Colonic mucosa (tissue), 4 donors: ENCODE data around the gene OBSCN. TPM values are rescaled to one million over a fixed set of nuclear protein-coding genes. Genes with fewer than 3 reads are reported as not detected.

Source experiments
- DNase-seq: peaks from one replicate; pipeline ENCODE4 v3.0.0-alpha.2; 2020
- H3K27ac ChIP-seq: fragments of 200-600 bp; one replicate; pipeline ENCODE4 v1.8.0; 2021
- H3K27me3 ChIP-seq: fragments of 200-600 bp; one replicate; pipeline ENCODE4 v1.8.0; 2021
- H3K36me3 ChIP-seq: fragments of 200-600 bp; one replicate; pipeline ENCODE4 v1.8.0; 2021
- H3K4me1 ChIP-seq: fragments of 200-600 bp; one replicate; pipeline ENCODE4 v1.8.0; 2021; ENCODE audit warnings: mild to moderate bottlenecking
- H3K4me3 ChIP-seq: fragments of 200-600 bp; one replicate; pipeline ENCODE4 v1.8.0; 2021
- H3K9ac ChIP-seq, 2 donors: one replicate each; pipeline ENCODE4 v1.7.0; 2013; ENCODE audit warnings: control low read depth in 2 of 2, low read depth in 2 of 2, low read length in 2 of 2
- H3K9me3 ChIP-seq: fragments of 200-600 bp; one replicate; pipeline ENCODE4 v1.8.0; 2021
- intact Hi-C: fragments of 100-400 bp; cut with DNase I; formaldehyde crosslinking; loops from one replicate; pipeline ENCODE4 v1.14.1; 2022
- total RNA-seq, 2 donors: library from RNA; stranded (reverse); fragmentation: NEBNext Ultra II Directional in 1 of 2; extraction: Animal tissue kit (Norgen Biotek cat#: 25700) in 1 of 2; gene quantifications; one replicate each; pipeline ENCODE4 v1.2.1, GENCODE V29; 2021
- TF ChIP-seq, protein P1 (sequence below): fragments of 200-600 bp; IDR thresholded peaks from one replicate; pipeline ENCODE4 v1.8.0; 2022; ENCODE audit warnings: antibody characterized with exemption, mild to moderate bottlenecking
- donor health status: healthy.
- donor health status: DM: no; HTN: no; CAD: no.
- donor health status: DM: no; HTN: no; CAD: no.

The OBSCN gene
- total RNA-seq, 2 donors from 2014 or later = 3.6 to 7.9 TPM

DNA sequence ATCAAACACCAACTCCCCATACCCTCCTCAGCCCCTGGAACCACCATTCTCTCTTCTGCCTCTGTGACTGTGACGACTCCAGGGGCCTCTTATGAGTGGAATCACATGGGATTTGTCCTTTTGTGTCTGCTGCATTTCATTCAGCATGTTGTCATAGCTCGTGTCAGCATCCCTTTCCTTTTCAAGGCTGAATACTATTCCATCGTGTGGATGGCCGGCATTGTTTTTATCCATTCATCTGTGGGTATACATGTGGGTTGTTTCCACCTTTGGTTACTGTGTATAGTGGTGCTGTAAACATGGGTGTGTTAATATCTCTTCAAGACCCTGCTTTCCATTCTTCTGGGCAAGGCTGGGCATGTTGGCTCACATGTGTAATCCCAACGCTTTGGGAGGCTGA, 17.1 kb upstream of the OBSCN start:
- Histone ChIP-seq H3K36me3 (no peaks in the 10 kb centered on the region), H3K9ac (no peak overlapping the region), H3K27ac (no peak overlapping the region), H3K27me3 (no peaks in the 10 kb centered on the region), H3K9me3 (no peaks in the 10 kb centered on the region), H3K4me3 (no peak overlapping the region), H3K4me1 (no peaks in the 10 kb centered on the region)
- DNase-seq = no peak
- intact Hi-C loops = no loop called here
- TF ChIP-seq, protein P1, sequence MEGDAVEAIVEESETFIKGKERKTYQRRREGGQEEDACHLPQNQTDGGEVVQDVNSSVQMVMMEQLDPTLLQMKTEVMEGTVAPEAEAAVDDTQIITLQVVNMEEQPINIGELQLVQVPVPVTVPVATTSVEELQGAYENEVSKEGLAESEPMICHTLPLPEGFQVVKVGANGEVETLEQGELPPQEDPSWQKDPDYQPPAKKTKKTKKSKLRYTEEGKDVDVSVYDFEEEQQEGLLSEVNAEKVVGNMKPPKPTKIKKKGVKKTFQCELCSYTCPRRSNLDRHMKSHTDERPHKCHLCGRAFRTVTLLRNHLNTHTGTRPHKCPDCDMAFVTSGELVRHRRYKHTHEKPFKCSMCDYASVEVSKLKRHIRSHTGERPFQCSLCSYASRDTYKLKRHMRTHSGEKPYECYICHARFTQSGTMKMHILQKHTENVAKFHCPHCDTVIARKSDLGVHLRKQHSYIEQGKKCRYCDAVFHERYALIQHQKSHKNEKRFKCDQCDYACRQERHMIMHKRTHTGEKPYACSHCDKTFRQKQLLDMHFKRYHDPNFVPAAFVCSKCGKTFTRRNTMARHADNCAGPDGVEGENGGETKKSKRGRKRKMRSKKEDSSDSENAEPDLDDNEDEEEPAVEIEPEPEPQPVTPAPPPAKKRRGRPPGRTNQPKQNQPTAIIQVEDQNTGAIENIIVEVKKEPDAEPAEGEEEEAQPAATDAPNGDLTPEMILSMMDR = no peak

DNA sequence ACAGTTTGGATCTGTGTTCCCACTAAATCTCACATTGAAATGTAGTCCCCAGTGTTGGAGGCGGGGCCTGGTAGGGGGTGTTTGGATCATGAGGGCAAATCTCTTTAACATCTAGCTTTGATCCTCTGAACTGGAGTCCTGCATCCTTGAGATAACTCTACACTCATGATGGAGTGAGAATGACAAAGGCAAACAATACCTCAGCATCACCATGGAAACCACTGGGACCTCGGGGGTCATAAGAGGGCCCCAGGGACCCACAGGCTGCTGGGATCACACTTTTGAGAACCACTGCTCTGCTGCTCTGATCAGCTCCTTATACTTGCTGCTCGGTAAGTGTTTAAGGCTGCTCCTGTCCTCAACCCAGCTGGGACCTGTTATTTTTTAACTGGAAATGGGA, 13.4 kb upstream of the OBSCN start:
- no peaks in the 10 kb centered on the region for H3K27me3 ChIP-seq

DNA sequence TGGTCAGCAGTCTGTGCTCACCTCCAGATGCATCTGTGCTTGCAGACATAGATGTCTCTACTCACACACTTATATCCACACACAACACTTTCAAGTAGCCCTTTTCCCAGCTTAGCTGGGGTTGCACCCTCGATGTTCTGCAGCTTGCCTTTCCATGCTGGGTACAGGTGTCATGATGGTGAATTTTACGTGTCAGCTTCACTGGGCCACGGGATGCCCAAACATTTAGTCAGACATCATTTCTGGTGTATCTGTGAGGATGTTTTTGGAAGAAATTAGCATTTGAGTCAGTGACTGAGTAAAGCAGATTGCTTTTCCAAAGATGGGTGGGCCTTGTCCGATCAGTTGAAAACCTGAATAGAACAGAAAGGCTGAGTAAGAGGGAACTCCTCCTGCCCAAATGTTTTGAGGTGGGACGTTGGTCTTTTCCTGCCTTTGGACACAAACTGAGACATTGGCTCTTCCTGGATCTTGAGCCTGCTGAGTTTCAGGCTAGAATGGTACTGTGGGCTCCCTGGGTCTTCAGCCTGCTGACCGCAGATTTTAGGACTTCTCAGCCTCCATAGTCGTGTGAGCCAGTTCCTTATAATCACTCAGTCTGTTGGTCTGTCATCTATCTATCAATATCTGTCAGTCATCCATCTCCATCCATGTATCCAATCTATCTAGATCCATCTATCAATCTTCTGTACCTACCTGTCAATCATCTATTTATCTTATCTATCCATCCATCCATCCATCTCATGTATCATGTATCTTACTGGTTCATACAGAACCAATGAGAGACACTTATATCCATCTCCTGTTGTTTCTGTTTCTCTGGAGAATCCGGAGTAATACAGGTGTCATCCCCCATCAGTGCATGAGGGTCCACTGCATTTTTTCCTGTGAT, 12.7 kb upstream of the OBSCN start:
- Histone ChIP-seq H3K27ac (no peak overlapping the region), H3K27me3 (no peaks in the 10 kb centered on the region), H3K36me3 (no peaks in the 10 kb centered on the region), H3K9me3 (no peaks in the 10 kb centered on the region), H3K4me1 (no peaks in the 10 kb centered on the region), H3K4me3 (no peak overlapping the region), H3K9ac (no peak overlapping the region)
- intact Hi-C loops = no loop called here
- DNase-seq = no peak
- TF ChIP-seq, protein P1 = no peak

More for the DNA sequence above, 13.4 kb upstream of the OBSCN start:
- Histone ChIP-seq H3K36me3 (no peaks in the 10 kb centered on the region), H3K4me3 (no peak overlapping the region), H3K9ac (no peak overlapping the region), H3K9me3 (no peaks in the 10 kb centered on the region), H3K4me1 (no peaks in the 10 kb centered on the region), H3K27ac (no peak overlapping the region)
- TF ChIP-seq, protein P1 = no peak
- no peak for DNase-seq
- intact Hi-C loops = no loop called here

DNA sequence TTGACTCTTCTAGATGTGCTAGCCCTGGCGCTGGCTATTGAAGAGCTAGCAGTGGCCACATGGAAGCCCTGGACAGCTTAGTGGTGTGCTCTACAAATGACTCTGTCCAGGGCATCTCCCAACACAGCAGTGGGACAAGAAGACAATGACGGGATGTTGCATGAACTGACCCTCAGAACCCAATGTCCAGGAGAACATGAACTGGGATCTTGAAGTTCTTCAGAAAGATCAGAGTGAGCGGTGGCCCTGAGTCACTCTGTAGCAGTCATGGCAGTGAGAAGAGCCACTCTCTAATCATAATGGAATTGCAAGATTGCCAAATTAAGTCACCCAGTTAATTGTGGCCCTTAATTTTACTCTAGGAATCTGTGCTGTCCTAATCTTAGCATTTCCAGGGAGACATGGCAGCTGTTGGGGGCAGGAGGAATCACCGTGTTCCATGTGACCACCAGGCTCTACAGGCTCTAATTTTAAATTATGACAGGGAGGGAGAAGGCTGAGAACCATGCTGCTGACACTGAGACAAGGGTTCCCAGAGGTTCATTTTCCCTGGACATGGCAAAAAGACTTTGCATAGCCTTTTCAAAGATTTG, 10.2 kb upstream of the OBSCN start:
- no peaks in the 10 kb centered on the region for H3K9me3 ChIP-seq
- intact Hi-C loops = no loop called here
- H3K27me3 ChIP-seq = no peaks in the 10 kb centered on the region
- DNase-seq = no peak
- H3K9ac ChIP-seq = no peak overlapping the region
- H3K36me3 ChIP-seq = no peaks in the 10 kb centered on the region
- no peak overlapping the region for H3K4me3 ChIP-seq
- H3K27ac ChIP-seq = no peak overlapping the region
- H3K4me1 ChIP-seq = no peaks in the 10 kb centered on the region
- TF ChIP-seq, protein P1 = no peak

DNA sequence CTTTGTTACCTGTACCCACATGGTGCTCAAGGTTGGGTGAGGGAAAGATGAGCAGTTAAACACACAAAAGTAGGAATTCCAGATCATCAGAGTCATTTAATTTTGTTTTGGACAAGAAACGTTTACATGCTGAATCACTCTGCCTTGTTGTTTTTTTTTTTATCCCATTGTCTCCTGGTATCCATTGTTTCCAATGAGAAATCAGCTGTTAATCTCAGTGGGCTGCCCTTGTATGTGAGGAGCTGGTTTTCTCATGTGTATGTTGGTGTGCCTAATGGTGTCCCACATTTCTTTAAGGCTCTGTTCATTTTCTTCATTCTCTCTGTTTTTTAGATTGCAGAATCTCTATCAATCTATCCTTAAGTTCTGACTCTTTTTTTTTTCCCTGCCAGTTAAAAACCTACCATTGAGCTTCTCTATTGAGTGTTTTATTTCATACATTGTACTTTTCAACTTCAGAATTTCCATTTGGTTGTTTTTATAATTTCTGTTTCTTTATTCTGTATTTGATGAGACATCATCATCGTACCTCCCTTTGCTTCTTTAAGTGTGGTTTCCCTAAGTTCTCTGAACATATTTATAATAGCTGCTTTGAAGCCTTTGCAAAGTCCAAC, 8.8 kb upstream of the OBSCN start:
- TF ChIP-seq, protein P1 = no peak
- Histone ChIP-seq H3K4me1 (no peaks in the 10 kb centered on the region), H3K27me3 (no peaks in the 10 kb centered on the region), H3K27ac (no peak overlapping the region), H3K4me3 (no peak overlapping the region), H3K36me3 (no peaks in the 10 kb centered on the region), H3K9me3 (no peaks in the 10 kb centered on the region), H3K9ac (no peak overlapping the region)
- DNase-seq = no peak
- intact Hi-C loops = no loop called here
